ENCODE measurements around the gene HSPBAP1. TPM values are rescaled to one million over a fixed set of nuclear protein-coding genes. Genes with fewer than 3 reads are reported as not detected.

Gene HSPBAP1
- total RNA-seq, 2 experiments from 2014 or later, result 4.0 to 4.2 TPM

DNA sequence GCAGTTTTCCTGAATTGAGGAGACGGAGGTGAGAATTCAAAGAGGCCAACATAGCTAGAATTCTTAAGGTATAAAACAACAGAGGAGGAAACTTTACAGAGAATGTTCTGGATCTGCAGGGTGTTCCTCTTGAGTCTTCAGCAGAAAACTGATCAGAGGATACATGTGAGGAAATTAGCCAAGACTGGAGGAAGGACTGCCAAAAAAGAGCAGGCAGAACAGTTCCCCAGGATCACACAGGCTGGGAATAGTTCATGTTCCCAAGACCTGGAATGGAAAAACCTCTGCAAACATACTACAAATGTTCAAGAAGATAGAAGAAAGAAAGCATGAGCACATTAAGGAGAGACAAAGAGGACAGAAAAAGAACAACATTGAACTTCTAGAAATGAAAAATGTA, 8.7 kb upstream of the HSPBAP1 start:
- TF ChIP-seq, protein P1, sequence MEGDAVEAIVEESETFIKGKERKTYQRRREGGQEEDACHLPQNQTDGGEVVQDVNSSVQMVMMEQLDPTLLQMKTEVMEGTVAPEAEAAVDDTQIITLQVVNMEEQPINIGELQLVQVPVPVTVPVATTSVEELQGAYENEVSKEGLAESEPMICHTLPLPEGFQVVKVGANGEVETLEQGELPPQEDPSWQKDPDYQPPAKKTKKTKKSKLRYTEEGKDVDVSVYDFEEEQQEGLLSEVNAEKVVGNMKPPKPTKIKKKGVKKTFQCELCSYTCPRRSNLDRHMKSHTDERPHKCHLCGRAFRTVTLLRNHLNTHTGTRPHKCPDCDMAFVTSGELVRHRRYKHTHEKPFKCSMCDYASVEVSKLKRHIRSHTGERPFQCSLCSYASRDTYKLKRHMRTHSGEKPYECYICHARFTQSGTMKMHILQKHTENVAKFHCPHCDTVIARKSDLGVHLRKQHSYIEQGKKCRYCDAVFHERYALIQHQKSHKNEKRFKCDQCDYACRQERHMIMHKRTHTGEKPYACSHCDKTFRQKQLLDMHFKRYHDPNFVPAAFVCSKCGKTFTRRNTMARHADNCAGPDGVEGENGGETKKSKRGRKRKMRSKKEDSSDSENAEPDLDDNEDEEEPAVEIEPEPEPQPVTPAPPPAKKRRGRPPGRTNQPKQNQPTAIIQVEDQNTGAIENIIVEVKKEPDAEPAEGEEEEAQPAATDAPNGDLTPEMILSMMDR (IDR thresholded peaks at IDR 0.05), result no peak
- POLR2A ChIA-PET, result no interaction called here
- CTCF ChIA-PET, result interaction anchor here (0.5 kb wide), 1 partner anchor 58 kb away, joined by 3 read pairs; no protein-coding TSS in a partner anchor

DNA sequence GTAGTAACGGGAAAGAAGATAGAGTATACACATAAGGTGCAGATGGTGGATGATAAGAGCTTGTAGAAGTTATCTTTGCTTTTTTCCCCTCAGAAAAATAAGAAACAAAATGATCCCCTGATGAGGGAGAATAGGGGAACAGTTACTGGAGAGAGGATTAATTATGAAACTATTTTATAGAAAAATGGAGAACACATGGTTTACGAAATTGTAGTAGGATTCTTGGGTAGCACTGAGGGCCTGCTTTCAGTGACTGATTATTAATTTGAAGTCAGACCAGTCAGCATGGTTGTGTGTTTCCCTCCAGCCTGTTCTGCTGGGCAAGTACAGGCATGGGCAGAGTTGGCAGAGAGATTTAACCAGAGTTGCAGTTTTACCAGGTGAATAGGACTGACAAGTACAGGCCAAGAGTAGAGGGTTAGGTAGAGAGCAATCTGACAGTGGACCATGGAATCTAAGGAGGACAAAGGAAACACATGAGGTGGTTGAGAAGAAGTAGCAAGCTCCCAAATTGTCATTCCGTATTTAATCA, 7.1 kb upstream of the HSPBAP1 start:
- ChIA-PET POLR2A (interaction anchor here (0.6 kb wide), 1 partner anchor 182 kb away, joined by 4 read pairs; no protein-coding TSS in a partner anchor), CTCF (no interaction called here)
- Mint-ChIP-seq H3K9me3 (no peaks in the 10 kb centered on the region), H3K36me3 (ENCODE audit: low read depth) (no peaks in the 10 kb centered on the region), H3K27ac (no peak overlapping the region), H3K4me1 (ENCODE audit: low read depth) (peaks cover 23% of the 10 kb centered on the region), H3K4me3 (no peak overlapping the region), H3K27me3 (no peaks in the 10 kb centered on the region)
- no peak for DNase-seq
- TF ChIP-seq, protein P1 (IDR thresholded peaks at IDR 0.05), result no peak
- no peak for ATAC-seq
- intact Hi-C loops (cut with micrococcal nuclease), result no loop called here

More for the DNA sequence above, 8.7 kb upstream of the HSPBAP1 start:
- H3K27me3 Mint-ChIP-seq, result no peaks in the 10 kb centered on the region
- ATAC-seq (no peak), DNase-seq (no peak)
- no peaks in the 10 kb centered on the region for H3K9me3 Mint-ChIP-seq
- peaks cover 7% of the 10 kb centered on the region for H3K4me1 Mint-ChIP-seq (ENCODE audit: low read depth)
- H3K4me3 Mint-ChIP-seq, result no peak overlapping the region
- H3K36me3 Mint-ChIP-seq (ENCODE audit: low read depth), result peaks cover 1% of the 10 kb centered on the region
- intact Hi-C loops (cut with micrococcal nuclease), result no loop called here
- H3K27ac Mint-ChIP-seq, result no peak overlapping the region

DNA sequence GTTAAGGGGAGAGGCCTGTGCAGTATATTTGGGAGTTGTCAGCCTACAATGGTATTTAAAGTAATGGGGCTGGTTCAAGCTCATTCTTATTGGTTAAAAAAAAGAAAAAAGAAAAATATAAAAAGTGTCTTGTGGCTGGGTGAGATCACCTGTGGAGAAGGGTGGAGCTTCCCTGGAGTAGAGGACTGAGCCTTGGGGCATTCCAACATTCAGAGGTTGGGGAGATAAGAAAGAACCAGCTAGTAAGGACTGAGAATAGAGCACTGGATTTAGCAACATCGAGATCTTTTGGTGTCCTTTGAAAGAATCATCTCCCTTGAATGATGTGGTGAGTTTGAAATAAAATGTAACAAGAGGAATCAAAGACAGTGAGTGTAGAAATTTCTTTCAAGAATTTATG, 6.4 kb upstream of the HSPBAP1 start:
- no peaks in the 10 kb centered on the region for H3K9me3 Mint-ChIP-seq
- H3K27ac Mint-ChIP-seq, result no peak overlapping the region
- intact Hi-C loops (cut with micrococcal nuclease), result no loop called here
- ATAC-seq, result no peak
- TF ChIP-seq, protein P1 (IDR thresholded peaks at IDR 0.05), result no peak
- no peak overlapping the region for H3K4me3 Mint-ChIP-seq
- no peaks in the 10 kb centered on the region for H3K27me3 Mint-ChIP-seq
- ChIA-PET POLR2A (interaction anchor here (1.2 kb wide), 1 partner anchor 402 kb away, joined by 3 read pairs; the partner anchor contains the start of gene SEC22A), CTCF (no interaction called here)
- no peak for DNase-seq
- H3K36me3 Mint-ChIP-seq (ENCODE audit: low read depth), result no peaks in the 10 kb centered on the region
- H3K4me1 Mint-ChIP-seq (ENCODE audit: low read depth), result peaks cover 25% of the 10 kb centered on the region

DNA sequence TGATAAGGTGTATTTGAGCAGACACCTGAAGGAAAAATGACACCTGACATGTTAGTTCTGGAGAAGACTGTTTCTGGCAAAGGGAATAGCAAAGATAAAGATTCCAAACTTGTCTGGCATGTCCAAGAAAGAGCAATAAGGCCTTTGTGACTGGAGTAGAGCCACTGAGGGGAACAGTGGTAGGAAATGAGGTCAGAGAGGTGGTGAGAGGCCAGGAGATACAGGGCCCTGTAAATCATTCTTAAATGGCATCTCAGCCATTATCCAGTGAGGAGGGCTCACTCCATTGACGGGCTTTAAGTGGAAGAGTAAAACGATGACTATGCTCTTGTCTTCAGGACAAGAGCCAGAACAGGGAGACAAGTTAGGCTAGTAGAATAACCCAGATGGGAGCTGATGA, 5.7 kb upstream of the HSPBAP1 start:
- DNase-seq (no peak), ATAC-seq (no peak)
- Mint-ChIP-seq H3K4me1 (ENCODE audit: low read depth) (peaks cover 25% of the 10 kb centered on the region), H3K27me3 (no peaks in the 10 kb centered on the region), H3K9me3 (no peaks in the 10 kb centered on the region), H3K27ac (no peak overlapping the region), H3K36me3 (ENCODE audit: low read depth) (no peaks in the 10 kb centered on the region), H3K4me3 (no peak overlapping the region)
- intact Hi-C loops (cut with micrococcal nuclease), result loop anchor here (10.0 kb wide), 1 partner anchor 415 kb away; the partner anchor contains the start of genes FAM162A and MIX23
- CTCF ChIA-PET, result no interaction called here
- TF ChIP-seq, protein P1 (IDR thresholded peaks at IDR 0.05), result no peak
- POLR2A ChIA-PET, result interaction anchor here (1.2 kb wide), 1 partner anchor 403 kb away, joined by 3 read pairs; the partner anchor contains the start of gene SEC22A

DNA sequence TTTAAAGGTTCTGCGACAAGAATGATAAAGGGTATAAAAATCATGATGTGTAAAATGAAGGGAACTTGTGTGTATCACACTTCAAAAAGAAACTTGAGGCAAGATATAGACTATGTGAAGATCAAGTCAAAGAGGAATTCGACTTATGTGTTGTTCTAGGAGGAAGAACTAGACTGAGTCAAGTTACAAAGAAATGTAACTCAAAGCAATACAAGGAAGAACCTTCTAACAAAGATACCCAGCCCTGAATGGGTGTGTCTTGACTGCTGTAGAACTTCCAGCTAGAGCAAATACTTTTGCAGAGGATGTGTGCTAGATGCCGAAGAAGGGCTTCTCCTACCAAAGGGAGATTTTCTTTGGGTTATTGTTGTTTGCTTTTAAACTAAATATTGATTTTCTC, 3.7 kb upstream of the HSPBAP1 start:
- Mint-ChIP-seq H3K27ac (no peak overlapping the region), H3K9me3 (no peaks in the 10 kb centered on the region), H3K4me3 (no peak overlapping the region)

More for the DNA sequence above, 3.7 kb upstream of the HSPBAP1 start:
- TF ChIP-seq, protein P1 (IDR thresholded peaks at IDR 0.05), result no peak
- no peak for DNase-seq
- no peak for ATAC-seq
- CTCF ChIA-PET, result interaction anchor here (0.9 kb wide), 1 partner anchor 42 kb away, joined by 3 read pairs; no protein-coding TSS in a partner anchor
- intact Hi-C loops (cut with micrococcal nuclease), result loop anchor here (10.0 kb wide), 1 partner anchor 412 kb away; the partner anchor contains the start of genes FAM162A and MIX23
- H3K27me3 Mint-ChIP-seq, result no peaks in the 10 kb centered on the region
- POLR2A ChIA-PET, result interaction anchor here (1.3 kb wide), 1 partner anchor 11 kb away, joined by 4 read pairs; no protein-coding TSS in a partner anchor
- no peaks in the 10 kb centered on the region for H3K36me3 Mint-ChIP-seq (ENCODE audit: low read depth)
- peaks cover 26% of the 10 kb centered on the region for H3K4me1 Mint-ChIP-seq (ENCODE audit: low read depth)

Measured in activated CD8-positive, alpha-beta T cell treated with anti-CD3 and anti-CD28 coated beads for 36 hours (primary cell).